MM.1S (cell line): ENCODE data around the gene ZNF487.
A peak's percentile ranks its signal among the peaks of the same experiment; 100 is the strongest.

Experiments
- DNase-seq: peaks from one replicate; pipeline ENCODE4 v3.0.0-alpha.2; 2015
- H2AFZ ChIP-seq: fragments of 300-600 bp; sonication (generic); 2 replicates; pipeline ENCODE4 v1.6.0; 2016; ENCODE audit warnings: antibody characterized with exemption, low read length
- H3F3A ChIP-seq: fragments of 300-600 bp; sonication (generic); 2 replicates; pipeline ENCODE4 v1.6.1; 2016; ENCODE audit warnings: mild to moderate bottlenecking, antibody characterized with exemption, low read length, moderate library complexity, mixed read lengths; ENCODE audit not compliant: insufficient read depth
- H3K27ac ChIP-seq: fragments of 300-600 bp; sonication (generic); 2 replicates; pipeline ENCODE4 v1.5.1; 2016; ENCODE audit warnings: mild to moderate bottlenecking, low read length
- H3K27me3 ChIP-seq: fragments of 300-600 bp; sonication (generic); replicated peaks from 2 replicates; pipeline ENCODE4 v1.6.0; 2016; ENCODE audit warnings: low read length; ENCODE audit not compliant: insufficient read depth
- H3K36me3 ChIP-seq: fragments of 300-600 bp; sonication (generic); replicated peaks from 2 replicates; pipeline ENCODE4 v1.6.1; 2016; ENCODE audit warnings: mild to moderate bottlenecking, low read length, mixed read lengths; ENCODE audit not compliant: insufficient read depth
- H3K4me1 ChIP-seq: fragments of 300-600 bp; sonication (generic); 2 replicates; pipeline ENCODE4 v1.6.1; 2016; ENCODE audit warnings: low read length, mixed read lengths
- H3K4me2 ChIP-seq: fragments of 300-600 bp; sonication (generic); 2 replicates; pipeline ENCODE4 v1.6.0; 2016; ENCODE audit warnings: low read depth, low read length
- H3K4me3 ChIP-seq: fragments of 300-600 bp; sonication (generic); 2 replicates; pipeline ENCODE4 v1.5.1; 2016; ENCODE audit warnings: low read length, mixed read lengths
- H3K79me2 ChIP-seq: fragments of 300-600 bp; sonication (generic); 2 replicates; pipeline ENCODE4 v1.6.1; 2016; ENCODE audit warnings: mixed run types, low read length, mixed read lengths
- H3K9ac ChIP-seq: fragments of 300-600 bp; sonication (generic); 2 replicates; pipeline ENCODE4 v1.6.1; 2016; ENCODE audit warnings: low read length, mixed read lengths
- H3K9me2 ChIP-seq: fragments of 300-600 bp; sonication (generic); replicated peaks from 2 replicates; pipeline ENCODE4 v1.6.1; 2016; ENCODE audit warnings: mild to moderate bottlenecking, low read length, mixed read lengths; ENCODE audit not compliant: insufficient read depth
- H3K9me3 ChIP-seq: fragments of 300-600 bp; sonication (generic); replicated peaks from 2 replicates; pipeline ENCODE4 v1.6.1; 2016; ENCODE audit warnings: mild to moderate bottlenecking, low read length, mixed read lengths; ENCODE audit not compliant: insufficient read depth
- H4K20me1 ChIP-seq: fragments of 300-600 bp; sonication (generic); 2 replicates; pipeline ENCODE4 v1.6.1; 2016; ENCODE audit warnings: mild to moderate bottlenecking, low read length, moderate library complexity, mixed read lengths; ENCODE audit not compliant: insufficient read depth
- EZH2 ChIP-seq: fragments of 300-600 bp; sonication (generic); optimal IDR thresholded peaks from 2 replicates; pipeline ENCODE3; 2017; ENCODE audit warnings: low read depth, mild to moderate bottlenecking, antibody characterized with exemption, low read length, mixed read lengths
- EZH2phosphoT487 ChIP-seq: fragments of 300-600 bp; sonication (generic); IDR thresholded peaks from 2 replicates; pipeline ENCODE4 v1.6.1; 2018; ENCODE audit warnings: antibody characterized with exemption, low read length
- TF ChIP-seq, protein P1 (sequence below): fragments of 300-600 bp; sonication (generic); IDR thresholded peaks from 2 replicates; pipeline ENCODE4 v1.5.1; 2016; ENCODE audit warnings: antibody characterized with exemption, low read length, mixed read lengths

Gene ZNF487

DNA sequence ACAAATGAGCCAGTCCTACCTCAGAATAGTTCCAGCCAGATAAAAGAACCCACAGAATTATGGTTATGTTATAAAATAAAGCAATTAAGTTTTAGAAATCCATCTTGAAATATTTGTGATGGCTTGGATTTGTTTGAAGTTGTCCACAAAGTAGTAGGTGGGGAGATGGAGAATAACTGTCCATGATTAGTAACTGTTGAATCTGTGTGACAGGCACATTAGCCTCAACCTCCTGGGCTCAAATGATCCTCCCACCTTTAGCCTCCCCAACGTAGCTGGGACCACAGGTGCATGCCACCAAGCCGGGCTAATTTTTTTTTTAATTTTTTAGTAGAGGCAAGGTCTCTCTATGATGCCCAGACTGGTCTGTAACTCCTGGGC is 38.0 kb upstream of the ZNF487 start:
- peaks cover 12% of the 10 kb centered on the region for H3K36me3 ChIP-seq

DNA sequence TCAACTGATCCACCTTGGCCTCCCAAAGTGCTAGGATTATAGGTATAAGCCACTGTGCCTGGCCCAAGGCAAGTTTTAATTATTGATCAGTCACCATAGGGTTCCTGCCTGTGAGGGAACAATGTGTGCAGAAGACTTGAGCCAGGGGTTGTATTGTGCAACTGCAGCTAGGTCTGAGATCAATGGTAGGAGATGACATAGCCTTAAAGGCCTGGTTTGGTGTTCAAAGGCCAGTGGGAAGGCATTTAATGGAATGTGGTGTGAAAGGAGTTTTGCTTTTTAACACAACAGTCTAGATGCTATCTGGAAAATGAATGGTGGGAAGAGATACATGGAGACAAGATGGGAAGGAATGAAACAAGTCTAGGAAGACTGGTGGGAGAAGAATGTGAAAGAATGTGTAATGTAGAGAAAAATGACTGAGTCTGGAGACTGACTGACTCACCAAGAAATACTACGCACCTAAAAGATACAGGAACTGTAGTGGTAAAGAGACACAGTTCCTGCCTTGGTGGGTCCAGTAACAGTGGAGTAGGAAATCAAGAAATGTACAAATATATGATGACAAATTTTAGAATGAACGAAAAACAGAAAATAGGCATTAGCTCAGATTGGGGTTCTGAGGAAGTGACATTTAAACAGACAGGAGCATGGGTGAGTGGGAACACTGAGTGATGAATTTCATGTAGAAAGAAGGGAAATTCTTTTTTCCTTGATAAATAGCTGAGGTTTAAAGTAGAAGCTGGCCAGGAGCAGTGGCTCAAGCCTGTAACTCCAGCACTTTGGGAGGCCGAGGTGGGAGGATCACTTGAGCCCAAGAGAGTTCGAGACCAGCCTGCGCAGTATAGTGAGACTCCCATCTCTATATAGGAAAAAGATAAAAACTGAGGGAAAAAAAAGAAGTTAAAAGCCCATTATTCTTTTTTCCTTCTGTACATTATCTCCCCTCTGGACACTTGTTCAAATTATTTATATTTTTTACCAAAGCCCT is 37.3 kb upstream of the ZNF487 start:
- DNase-seq: no peak
- Histone ChIP-seq H4K20me1 (peaks cover 61% of the 10 kb centered on the region), H3K9me3 (no peaks in the 10 kb centered on the region), H3K9me2 (no peaks in the 10 kb centered on the region), H3K9ac (peak overlapping the region; percentile 8; the same call in 1 of the 2 replicates), H3K36me3 (peaks cover 5% of the 10 kb centered on the region; the same call in 1 of the 2 replicates), H3K27ac (peak overlapping the region; percentile 91; the same call in 1 of the 2 replicates), H3K27me3 (no peaks in the 10 kb centered on the region), H3K4me3 (0 out of 2 replicates have a peak overlapping the region, but pooled peaks have one; percentile 12), H3K79me2 (peaks cover 95% of the 10 kb centered on the region), H2AFZ (no peak overlapping the region), H3K4me2 (peak overlapping the region; percentile 82), H3F3A (peaks cover 80% of the 10 kb centered on the region), H3K4me1 (peaks cover 59% of the 10 kb centered on the region)
- TF ChIP-seq EZH2phosphoT487: no peak
- TF ChIP-seq, protein P1, sequence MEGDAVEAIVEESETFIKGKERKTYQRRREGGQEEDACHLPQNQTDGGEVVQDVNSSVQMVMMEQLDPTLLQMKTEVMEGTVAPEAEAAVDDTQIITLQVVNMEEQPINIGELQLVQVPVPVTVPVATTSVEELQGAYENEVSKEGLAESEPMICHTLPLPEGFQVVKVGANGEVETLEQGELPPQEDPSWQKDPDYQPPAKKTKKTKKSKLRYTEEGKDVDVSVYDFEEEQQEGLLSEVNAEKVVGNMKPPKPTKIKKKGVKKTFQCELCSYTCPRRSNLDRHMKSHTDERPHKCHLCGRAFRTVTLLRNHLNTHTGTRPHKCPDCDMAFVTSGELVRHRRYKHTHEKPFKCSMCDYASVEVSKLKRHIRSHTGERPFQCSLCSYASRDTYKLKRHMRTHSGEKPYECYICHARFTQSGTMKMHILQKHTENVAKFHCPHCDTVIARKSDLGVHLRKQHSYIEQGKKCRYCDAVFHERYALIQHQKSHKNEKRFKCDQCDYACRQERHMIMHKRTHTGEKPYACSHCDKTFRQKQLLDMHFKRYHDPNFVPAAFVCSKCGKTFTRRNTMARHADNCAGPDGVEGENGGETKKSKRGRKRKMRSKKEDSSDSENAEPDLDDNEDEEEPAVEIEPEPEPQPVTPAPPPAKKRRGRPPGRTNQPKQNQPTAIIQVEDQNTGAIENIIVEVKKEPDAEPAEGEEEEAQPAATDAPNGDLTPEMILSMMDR: no peak
- TF ChIP-seq EZH2: no peak

More for the DNA sequence above, 38.0 kb upstream of the ZNF487 start:
- Histone ChIP-seq H3F3A (peaks cover 80% of the 10 kb centered on the region), H3K9me3 (no peaks in the 10 kb centered on the region), H3K4me2 (peak overlapping the region; percentile 82), H3K9me2 (no peaks in the 10 kb centered on the region), H3K27me3 (no peaks in the 10 kb centered on the region), H3K4me3 (peak overlapping the region; percentile 12; the same call in 1 of the 2 replicates), H3K79me2 (peaks cover 95% of the 10 kb centered on the region), H3K9ac (peak overlapping the region; percentile 94; the same call in 1 of the 2 replicates), H2AFZ (no peak overlapping the region), H4K20me1 (peaks cover 61% of the 10 kb centered on the region), H3K4me1 (peaks cover 62% of the 10 kb centered on the region), H3K27ac (peak overlapping the region; percentile 91; the same call in 1 of the 2 replicates)
- TF ChIP-seq EZH2 (no peak), EZH2phosphoT487 (no peak)
- TF ChIP-seq, protein P1: no peak
- DNase-seq: no peak

DNA sequence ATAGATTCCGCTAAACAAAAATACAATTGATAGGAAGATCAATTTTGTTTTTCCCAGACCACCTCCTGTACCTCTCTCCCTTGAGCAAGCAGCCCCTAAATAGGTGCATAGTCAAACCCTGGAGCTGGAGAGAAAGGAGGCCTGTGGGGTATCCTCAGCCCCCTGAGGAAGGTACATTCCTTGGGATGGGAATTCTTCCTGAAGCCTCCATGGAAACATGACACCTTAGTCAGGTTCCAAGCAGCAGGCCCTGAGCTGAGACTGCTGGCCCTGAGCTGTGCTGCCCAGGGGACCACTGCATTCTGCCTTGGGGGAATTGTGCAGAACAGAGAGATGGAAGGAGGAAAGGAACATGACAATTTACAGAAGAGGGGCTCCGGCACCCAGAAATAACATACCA is 35.3 kb upstream of the ZNF487 start:
- Histone ChIP-seq H3K79me2 (peaks cover 95% of the 10 kb centered on the region), H3K9me2 (no peaks in the 10 kb centered on the region), H3F3A (peaks cover 88% of the 10 kb centered on the region), H3K9me3 (no peaks in the 10 kb centered on the region), H3K4me2 (peak overlapping the region; percentile 22; the same call in 1 of the 2 replicates), H3K4me1 (peaks cover 54% of the 10 kb centered on the region), H3K27ac (no peak overlapping the region; the same call in 1 of the 2 replicates), H3K9ac (no peak overlapping the region; the same call in 1 of the 2 replicates), H3K36me3 (peaks cover 3% of the 10 kb centered on the region; the same call in 1 of the 2 replicates), H3K27me3 (no peaks in the 10 kb centered on the region), H2AFZ (no peak overlapping the region), H4K20me1 (peaks cover 55% of the 10 kb centered on the region), H3K4me3 (no peak overlapping the region)
- TF ChIP-seq EZH2: no peak
- no peak for TF ChIP-seq EZH2phosphoT487
- TF ChIP-seq, protein P1: no peak
- no peak for DNase-seq
